EL (cell line): ENCODE data around the gene CFAP410.
A peak's percentile ranks its signal among the peaks of the same experiment; 100 is the strongest.

Experiments used
- DNase-seq: peaks from one replicate; pipeline ENCODE4 v3.0.0-alpha.2; 2016

Gene CFAP410

GRCh38 chr21:44297525-44298290 lies 41.5 kb downstream of the CFAP410 start:
- DNase-seq = peak; percentile 78

- no peak for DNase-seq
Measured at GRCh38 chr21:44296916-44297315, 42.3 kb downstream of the CFAP410 start.

DNA sequence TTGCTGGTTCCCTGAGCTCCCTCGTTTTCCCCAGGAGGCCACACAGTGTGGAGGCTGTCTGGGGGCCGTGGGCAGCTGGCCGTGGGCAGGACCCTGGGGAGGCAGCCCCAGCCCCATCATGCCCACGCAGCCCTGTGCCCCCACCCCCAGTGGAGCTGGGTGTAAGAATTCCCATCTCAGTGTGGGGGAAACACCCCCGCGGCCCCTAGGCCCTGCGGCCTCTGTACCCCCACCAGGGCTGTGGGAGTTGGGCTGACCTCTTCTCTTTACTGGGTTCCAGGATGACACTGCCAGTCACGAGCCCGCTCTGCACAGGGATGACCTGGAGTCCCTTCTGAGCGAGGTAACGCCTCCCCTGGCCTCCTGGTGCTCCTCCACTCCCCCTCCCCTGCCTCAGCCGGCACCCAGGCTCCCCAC lies 43.1 kb downstream of the CFAP410 start:
- DNase-seq = no peak

- DNase-seq = no peak
Measured at GRCh38 chr21:44295646-44296045, 43.5 kb downstream of the CFAP410 start.

DNA sequence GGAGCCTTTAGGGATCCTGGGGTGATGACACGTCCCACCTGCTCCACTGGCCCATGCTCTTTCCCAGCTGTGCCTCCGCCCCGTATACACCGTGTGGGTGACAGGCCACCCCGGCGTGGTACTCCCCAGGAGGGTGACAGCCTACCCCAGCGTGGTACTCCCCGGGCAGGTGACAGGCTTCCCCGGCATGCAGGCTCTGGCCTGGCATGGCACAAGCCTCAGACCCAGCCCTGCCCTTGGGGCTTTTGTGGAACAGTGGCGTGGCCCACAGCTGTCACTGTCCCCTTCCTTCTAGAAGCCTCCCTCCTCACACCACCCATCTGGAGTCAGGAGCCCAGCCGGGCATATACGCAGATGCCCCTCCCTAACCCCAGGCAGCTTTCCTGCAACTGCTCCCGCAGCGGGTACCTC lies 44.0 kb downstream of the CFAP410 start:
- DNase-seq = no peak

DNA sequence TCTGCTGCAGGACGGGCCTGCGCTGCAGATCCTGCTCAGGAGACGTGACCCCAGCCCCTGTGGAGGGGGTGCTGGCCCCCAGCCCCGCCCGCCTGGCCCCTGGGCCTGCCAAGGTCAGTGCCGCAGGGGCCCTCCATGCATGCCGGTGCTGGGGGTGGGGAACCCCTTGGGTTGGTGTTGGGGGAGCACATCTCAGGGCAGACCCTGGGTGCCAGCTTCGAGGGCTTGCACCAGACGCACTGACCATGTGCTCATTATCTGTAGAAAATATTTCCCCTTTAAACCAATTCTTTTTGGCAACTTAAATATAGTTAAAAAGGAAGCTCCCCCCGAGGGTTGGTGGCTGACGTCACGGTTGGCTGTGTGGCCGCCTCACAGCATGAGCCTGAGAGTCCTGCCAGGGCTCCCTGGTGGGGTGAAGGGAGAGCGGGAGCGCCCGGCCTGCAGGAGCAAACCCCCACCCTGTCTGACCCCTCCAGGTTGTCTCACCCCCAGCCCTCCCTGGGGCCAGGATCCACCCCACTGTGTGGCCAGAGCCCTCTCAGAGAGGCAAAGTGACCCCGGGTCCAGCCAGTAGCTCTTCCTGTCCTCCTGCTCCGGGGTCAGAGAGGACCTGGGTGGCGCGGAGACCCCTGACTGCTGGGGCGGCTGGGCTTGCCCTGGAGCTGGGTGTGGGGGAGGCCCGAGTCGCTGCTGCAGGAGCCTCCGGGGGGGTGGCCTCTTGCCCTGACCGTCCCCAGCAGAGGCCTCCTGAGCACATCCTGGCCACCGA lies 44.6 kb downstream of the CFAP410 start:
- peak; percentile 53 for DNase-seq

- DNase-seq = no peak
Measured at GRCh38 chr21:44293551-44294231, 45.5 kb downstream of the CFAP410 start.

DNA sequence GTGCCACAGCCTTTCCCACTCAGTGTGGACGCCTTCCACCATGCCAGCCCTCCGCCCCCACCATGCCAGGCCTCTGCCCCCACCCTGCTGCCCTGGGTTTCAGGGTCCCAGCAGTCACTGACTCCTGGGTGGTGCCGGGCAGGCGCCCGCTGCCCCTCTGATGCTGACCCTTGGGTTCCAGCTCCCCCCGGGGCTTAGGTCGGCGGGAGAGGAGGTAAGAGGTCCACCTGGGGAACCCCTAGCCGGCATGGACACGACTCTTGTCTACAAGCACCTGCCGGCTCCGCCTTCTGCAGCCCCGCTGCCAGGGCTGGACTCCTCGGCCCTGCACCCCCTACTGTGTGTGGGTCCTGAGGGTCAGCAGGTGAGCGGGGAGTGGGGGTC lies 46.4 kb downstream of the CFAP410 start:
- no peak for DNase-seq

DNA sequence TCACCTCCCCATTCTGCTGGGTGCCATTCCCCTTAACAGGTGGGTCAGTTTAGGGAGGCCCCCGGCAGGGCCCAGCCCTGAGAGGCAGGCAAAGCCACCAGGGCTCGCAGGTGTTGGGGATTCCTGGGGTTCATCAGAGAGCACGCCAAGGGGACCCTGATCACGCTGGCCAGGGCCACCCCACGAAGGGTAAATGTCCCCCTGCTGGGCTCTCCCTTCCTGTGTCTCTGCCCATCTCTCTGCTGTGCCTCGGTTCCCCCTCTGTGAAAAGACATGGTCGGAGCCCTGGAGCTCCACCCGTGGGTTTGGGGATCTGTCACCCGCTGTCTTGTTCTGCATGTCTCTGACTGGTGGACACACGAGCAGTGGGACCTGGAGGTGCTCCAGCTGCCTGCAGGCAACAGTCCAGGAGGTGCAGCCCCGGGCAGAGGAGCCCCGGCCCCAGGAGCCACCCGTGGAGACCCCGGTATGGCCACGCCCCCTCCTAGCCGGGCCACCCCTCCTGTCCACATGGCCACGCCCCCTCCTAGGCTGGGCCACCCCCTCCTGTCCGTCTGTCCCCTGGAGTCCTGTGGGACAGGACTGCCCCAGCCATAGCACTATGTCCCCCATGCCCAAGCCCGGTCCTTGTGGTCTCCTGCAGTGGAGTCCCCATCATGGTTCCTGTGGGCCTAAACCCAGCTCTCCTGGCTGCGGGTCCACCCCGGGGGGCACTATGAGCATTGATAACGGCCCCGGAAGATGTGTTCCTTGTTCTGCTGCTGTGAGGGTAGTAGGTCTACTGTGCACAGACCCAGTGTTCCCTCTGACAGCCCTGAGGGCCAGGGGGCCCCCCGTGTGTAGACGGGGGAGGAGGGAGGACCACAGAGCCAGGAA lies 47.0 kb downstream of the CFAP410 start:
- no peak for DNase-seq

DNA sequence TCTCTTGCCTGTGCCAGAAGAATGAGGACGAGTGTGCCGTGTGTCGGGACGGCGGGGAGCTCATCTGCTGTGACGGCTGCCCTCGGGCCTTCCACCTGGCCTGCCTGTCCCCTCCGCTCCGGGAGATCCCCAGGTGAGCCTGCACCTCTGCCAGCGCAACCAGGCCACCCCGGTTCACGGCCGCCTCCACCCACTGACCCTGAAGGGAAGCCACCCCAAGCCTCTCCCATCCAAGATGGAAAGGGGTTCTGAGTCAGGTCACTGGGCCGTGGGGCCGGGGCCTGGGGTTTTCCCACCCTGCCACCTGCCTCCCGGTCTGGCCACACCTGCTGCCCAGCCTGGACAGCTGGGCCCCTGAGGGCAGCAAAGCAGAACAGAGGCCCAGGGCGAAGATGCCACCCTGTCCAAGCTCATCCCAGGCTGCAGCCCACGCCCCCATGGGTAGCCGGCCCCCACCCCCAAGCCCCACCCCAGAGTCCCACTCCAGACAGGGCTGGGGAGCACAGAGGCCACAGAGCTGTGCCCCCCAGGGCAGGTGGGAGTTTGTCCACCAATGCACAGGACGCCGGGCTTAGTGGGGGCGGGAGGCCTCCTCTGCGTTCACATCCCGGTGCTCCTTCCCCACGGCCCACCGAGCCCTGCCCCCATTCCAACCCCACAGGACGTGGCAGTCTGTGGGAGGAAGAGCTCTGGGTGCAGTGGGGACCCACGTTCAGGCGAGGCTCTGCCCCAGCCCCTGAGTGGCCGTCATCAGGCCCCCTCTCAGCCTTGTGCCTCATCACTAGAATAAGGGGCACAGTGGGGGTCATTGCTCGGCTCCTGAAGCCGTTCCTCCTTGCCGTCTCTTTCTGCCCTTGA lies 47.9 kb downstream of the CFAP410 start:
- no peak for DNase-seq

GRCh38 chr21:44290327-44291077 lies 48.7 kb downstream of the CFAP410 start:
- DNase-seq = no peak

DNA sequence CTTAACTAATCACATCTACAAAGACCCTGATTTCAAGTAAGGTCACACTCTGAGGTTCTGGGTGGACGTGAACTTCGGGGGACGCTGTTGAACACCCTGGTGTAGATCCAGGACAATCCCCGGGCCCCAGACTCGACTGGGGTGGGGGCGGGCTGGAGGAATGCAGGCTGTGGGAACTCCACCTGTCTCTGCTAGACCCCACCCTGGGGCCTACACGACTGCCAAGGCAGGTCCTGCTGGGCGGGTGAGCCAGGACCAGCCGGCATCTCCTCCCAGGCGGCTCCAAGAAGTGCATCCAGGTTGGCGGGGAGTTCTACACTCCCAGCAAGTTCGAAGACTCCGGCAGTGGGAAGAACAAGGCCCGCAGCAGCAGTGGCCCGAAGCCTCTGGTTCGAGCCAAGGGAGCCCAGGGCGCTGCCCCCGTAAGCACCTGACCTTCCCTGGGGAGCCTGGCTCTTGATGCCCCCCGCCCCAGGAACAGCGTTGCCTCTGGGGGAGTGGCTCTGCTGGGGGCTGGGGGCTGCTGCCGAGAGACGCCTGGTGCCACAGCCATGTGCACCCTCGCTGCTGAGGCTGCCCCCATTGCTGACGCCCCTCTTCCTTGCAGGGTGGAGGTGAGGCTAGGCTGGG lies 49.7 kb downstream of the CFAP410 start:
- no peak for DNase-seq

DNA sequence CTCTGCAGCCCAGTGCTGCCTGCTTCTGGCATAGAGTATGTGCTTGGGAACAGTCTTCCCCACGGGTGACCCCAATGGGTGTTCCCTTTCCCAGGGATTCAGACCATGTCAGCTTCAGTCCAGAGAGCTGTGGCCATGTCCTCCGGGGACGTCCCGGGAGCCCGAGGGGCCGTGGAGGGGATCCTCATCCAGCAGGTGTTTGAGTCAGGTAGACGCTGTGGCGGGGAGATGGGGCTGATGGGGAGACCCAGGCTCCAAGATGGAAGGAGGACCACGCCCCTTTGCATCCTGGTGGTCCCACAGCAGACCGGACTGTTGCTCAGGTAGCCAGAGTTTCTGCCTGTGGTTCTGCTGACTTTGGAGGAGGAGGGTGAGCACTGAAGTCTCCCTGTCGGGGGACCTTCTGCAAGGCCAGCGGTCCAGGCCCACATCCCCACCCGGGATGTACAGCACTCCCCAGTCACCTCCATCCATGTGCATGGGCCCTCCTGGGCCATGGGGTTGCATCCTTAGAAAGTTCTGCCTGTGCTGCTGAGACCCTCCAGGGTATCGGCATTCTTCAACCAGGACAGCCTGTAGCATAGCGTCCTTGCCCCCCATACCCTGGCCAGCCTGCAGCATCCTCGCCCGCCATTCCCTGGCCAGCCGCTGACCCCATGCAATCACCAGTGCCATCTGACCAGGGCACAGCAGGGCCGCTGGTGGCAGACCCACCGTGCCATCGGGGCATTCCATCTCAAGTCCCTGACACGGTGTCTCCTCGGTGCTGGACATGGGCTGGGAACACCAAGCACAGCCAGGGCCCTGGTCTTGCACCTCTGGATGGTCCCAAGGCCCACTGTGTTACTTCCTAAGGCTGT lies 50.7 kb downstream of the CFAP410 start:
- DNase-seq = no peak

GRCh38 chr21:44286716-44287632 lies 52.2 kb downstream of the CFAP410 start:
- DNase-seq = no peak

GRCh38 chr21:44286086-44286715 lies 53.0 kb downstream of the CFAP410 start:
- DNase-seq = no peak

DNA sequence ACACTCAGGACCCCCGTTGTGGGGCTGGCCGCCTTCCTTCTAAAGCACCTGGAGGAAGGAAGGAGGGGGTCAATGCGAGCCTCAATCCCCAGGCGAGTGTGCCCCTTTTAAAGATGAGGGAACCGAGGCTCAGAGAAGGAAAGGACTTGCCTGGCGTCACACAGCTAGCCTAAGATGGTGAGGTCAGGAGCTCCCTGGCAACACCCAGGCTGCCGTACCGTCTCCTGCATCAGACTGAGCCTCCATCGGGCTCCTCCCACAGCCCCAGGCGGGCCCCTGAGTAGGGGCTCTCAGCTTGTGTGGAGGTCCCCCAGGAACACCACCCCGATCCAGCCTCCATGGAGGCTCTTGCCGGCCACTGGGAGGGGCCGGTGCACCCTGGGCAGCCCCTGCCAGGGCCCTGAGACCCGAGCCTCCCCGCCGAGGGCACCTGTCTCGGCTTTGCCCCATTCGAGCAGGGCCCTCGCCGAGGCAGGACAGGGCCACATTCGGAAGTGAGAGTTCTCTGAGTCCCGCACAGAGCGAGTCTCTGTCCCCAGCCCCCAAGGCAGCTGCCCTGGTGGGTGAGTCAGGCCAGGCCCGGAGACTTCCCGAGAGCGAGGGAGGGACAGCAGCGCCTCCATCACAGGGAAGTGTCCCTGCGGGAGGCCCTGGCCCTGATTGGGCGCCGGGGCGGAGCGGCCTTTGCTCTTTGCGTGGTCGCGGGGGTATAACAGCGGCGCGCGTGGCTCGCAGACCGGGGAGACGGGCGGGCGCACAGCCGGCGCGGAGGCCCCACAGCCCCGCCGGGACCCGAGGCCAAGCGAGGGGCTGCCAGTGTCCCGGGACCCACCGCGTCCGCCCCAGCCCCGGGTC lies 53.8 kb downstream of the CFAP410 start, which contains the start of gene AIRE:
Gene AIRE (plus strand): TSS at position 739 of the 855 bp plus-strand sequence. CDS start 131 bp downstream, outside the sequence.
- peak; percentile 65 for DNase-seq

DNA sequence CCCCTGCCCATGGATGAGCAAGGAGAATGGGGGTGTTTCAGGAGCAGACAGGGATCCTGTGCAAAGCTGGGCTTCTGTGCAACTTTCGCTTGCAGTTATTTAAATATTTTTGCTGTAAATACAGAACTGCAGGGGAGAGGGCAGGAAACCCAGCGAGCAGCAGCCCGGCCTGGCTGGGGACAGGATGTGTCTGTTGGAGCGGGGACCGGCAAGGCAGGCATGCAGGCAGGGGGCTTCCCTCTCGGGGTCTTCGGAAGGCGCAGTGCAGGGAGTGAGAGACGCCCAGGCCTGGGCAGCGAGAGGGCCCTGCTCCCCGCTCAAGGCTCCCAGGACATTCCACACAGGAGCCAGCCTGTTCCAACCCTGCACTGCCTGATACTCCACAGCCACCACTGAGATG lies 55.2 kb downstream of the CFAP410 start:
- no peak for DNase-seq
